CD1c-positive myeloid dendritic cell (primary cell): ENCODE data around the gene COG8.
"Not testable (repeated sequence)": the region's sequence is repeated elsewhere in the genome, so short reads cannot be mapped to it uniquely, and the experiment has no call there.

Experiments used
- DNase-seq: peaks from one replicate; pipeline ENCODE4 v3.0.0-alpha.2; 2016; ENCODE audit errors: extremely low spot score

Gene COG8

GRCh38 chr16:69319381-69319780, 20.0 kb downstream of the COG8 start:
- DNase-seq = no peak

- no peak for DNase-seq
These were observed 20.5 kb downstream of the COG8 start for GRCh38 chr16:69318911-69319289.

- DNase-seq = no peak
These were observed 21.0 kb downstream of the COG8 start for GRCh38 chr16:69318177-69318910.

GRCh38 chr16:69316595-69317034, 22.7 kb downstream of the COG8 start:
- no peak for DNase-seq

- DNase-seq = no peak
These were observed 23.7 kb downstream of the COG8 start for GRCh38 chr16:69315486-69316311.

- no peak for DNase-seq
These were observed 24.8 kb downstream of the COG8 start for GRCh38 chr16:69314534-69314933.

GRCh38 chr16:69313469-69313868, 25.9 kb downstream of the COG8 start:
- DNase-seq = no peak

GRCh38 chr16:69311533-69312387, 27.6 kb downstream of the COG8 start:
- DNase-seq = peak; percentile 40

GRCh38 chr16:69310653-69311532, 28.5 kb downstream of the COG8 start, which contains the start of gene VPS4A:
Gene VPS4A (plus strand): TSS chr16:69311350. CDS start chr16:69311512, 162 bp downstream.
- peak; percentile 98 for DNase-seq

- no peak for DNase-seq
These were observed 30.0 kb downstream of the COG8 start for GRCh38 chr16:69309316-69309715.

GRCh38 chr16:69307856-69308255, 31.5 kb downstream of the COG8 start:
- DNase-seq = no peak

- no peak for DNase-seq
These were observed 32.3 kb downstream of the COG8 start for GRCh38 chr16:69307091-69307490.

- no peak for DNase-seq
These were observed 33.3 kb downstream of the COG8 start for GRCh38 chr16:69306031-69306430.

- DNase-seq = no peak
These were observed 37.1 kb downstream of the COG8 start for GRCh38 chr16:69302301-69302700.

- no peak for DNase-seq
These were observed 37.5 kb downstream of the COG8 start for GRCh38 chr16:69301861-69302260.

GRCh38 chr16:69301187-69301586, 38.2 kb downstream of the COG8 start:
- DNase-seq = no peak

GRCh38 chr16:69298261-69298660, 41.1 kb downstream of the COG8 start:
- no peak for DNase-seq

- not testable (repeated sequence) for DNase-seq
These were observed 42.6 kb downstream of the COG8 start for GRCh38 chr16:69296771-69297170.

GRCh38 chr16:69294051-69294450, 45.3 kb downstream of the COG8 start:
- DNase-seq = no peak

- no peak for DNase-seq
These were observed 46.0 kb downstream of the COG8 start for GRCh38 chr16:69293401-69293800.

- not testable (repeated sequence) for DNase-seq
These were observed 47.7 kb downstream of the COG8 start for GRCh38 chr16:69291657-69292056.
